Measurements from ENCODE around the gene SLAIN1.

DNA sequence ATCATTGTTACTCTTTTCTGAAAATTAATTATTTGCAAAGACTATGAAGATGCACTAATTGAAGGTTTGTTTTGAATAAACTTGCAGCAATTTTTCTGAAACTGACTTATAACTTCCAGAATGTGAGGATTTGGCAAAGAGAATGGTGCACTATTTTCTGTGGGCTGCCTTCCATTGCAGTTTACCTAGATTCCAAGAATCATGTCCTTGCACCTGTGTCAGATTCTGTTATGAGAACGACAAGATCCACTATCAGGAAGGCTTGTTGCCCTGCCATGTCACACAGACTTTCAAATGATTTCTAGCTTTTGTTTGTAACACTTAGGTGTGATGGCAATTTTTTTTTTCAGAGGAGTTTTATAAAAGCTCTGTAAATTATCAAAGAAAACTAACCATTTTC is 5.6 kb upstream of the SLAIN1 start:
- TF ChIP-seq, protein P1, sequence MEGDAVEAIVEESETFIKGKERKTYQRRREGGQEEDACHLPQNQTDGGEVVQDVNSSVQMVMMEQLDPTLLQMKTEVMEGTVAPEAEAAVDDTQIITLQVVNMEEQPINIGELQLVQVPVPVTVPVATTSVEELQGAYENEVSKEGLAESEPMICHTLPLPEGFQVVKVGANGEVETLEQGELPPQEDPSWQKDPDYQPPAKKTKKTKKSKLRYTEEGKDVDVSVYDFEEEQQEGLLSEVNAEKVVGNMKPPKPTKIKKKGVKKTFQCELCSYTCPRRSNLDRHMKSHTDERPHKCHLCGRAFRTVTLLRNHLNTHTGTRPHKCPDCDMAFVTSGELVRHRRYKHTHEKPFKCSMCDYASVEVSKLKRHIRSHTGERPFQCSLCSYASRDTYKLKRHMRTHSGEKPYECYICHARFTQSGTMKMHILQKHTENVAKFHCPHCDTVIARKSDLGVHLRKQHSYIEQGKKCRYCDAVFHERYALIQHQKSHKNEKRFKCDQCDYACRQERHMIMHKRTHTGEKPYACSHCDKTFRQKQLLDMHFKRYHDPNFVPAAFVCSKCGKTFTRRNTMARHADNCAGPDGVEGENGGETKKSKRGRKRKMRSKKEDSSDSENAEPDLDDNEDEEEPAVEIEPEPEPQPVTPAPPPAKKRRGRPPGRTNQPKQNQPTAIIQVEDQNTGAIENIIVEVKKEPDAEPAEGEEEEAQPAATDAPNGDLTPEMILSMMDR (IDR thresholded peaks at IDR 0.05), result no peak
- no peak for TF ChIP-seq POLR2A (IDR thresholded peaks at IDR 0.05)
- no peak for TF ChIP-seq POLR2AphosphoS5 (IDR thresholded peaks at IDR 0.05)
